H7 (cell line): ENCODE results near the gene VMO1. TPM values are rescaled to one million over a fixed set of nuclear protein-coding genes. Genes with fewer than 3 reads are reported as not detected.

Source experiments
- DNase-seq: peaks from one replicate; pipeline ENCODE4 v3.0.0; 2012
- H3K27me3 ChIP-seq: 2 replicates; pipeline ENCODE4 v1.6.0; 2011; ENCODE audit warnings: mild to moderate bottlenecking, low read length; ENCODE audit not compliant: control insufficient read depth, insufficient read depth
- H3K36me3 ChIP-seq: replicated peaks from 2 replicates; pipeline ENCODE4 v1.5.1; 2011; ENCODE audit warnings: low read length; ENCODE audit not compliant: control insufficient read depth, insufficient read depth
- H3K4me3 ChIP-seq: 2 replicates; pipeline ENCODE4 v1.5.1; 2011; ENCODE audit warnings: low read depth, mild to moderate bottlenecking, control low read depth, low read length, moderate library complexity; ENCODE audit not compliant: insufficient read depth
- total RNA-seq: library from RNA; depleted of rRNA; stranded (reverse); fragments of >200 nt; shearing (Covaris generic); gene quantifications from 2 replicates; pipeline ENCODE4 v1.2.3, GENCODE V29; 2014

VMO1 gene
- total RNA-seq, 1 experiment from 2014 or later, result not detected

- peaks cover 33% of the 10 kb centered on the region for H3K27me3 ChIP-seq
- H3K4me3 ChIP-seq, result no peak overlapping the region
- no peaks in the 10 kb centered on the region for H3K36me3 ChIP-seq
- DNase-seq, result peak; percentile 55
These were observed 352 bp upstream of the VMO1 start for GRCh38 chr17:4786516-4786915.

- Histone ChIP-seq H3K36me3 (no peaks in the 10 kb centered on the region), H3K4me3 (no peak overlapping the region), H3K27me3 (peaks cover 26% of the 10 kb centered on the region)
- DNase-seq, result peak; percentile 56
These were observed 656 bp downstream of the VMO1 start for GRCh38 chr17:4785311-4786105.

DNA sequence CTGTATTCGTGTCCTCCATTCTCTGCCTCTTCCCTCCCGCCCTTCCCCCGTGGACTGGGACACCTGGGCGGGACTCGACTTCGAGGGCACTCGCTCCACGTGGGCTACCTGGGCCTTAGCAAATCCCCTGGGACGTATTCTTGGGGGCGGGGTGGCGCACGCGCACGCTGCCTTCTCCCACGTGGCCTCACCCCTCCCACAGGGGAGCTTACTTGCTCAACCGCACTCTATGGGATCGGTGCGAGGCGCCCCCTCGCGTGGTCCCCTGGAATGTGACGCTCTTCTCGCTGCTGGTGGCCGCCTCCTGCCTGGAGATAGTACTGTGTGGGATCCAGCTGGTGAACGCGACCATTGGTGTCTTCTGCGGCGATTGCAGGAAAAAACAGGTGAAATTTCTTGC is 3.5 kb downstream of the VMO1 start:
- DNase-seq, result peak; percentile 71
- Histone ChIP-seq H3K36me3 (no peaks in the 10 kb centered on the region), H3K4me3 (no peak overlapping the region), H3K27me3 (peaks cover 2% of the 10 kb centered on the region; the same call in 1 of the 2 replicates)

DNA sequence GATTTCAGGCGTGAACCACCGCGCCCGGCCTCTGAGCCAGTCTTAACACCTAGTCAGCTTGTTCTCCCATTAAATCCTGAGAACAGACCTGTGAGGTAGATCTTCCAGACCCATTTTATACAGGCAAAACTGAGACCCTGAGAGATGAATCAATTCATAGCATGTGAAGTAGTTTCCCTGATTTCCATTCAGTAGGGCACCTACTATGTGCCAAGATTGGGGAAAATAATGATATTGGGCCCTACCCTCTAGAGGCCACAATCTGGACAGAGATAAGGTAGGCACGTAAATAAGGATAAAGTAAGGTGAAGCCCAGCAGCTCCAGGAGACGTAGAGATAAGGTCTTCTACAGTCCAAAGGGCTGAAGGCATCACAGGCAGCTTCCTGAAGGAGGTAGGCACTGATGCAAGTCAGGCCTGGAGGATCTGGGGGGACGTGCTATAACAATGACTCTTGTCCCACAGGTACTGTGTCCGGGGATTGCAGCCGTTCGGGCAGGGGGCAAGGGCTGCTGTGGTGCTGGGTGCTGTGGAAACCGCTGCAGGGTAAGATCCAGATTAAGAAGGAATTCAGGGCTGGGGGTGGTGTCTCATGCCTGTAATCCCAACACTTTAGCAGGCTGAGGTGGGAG is 5.7 kb downstream of the VMO1 start:
- Histone ChIP-seq H3K4me3 (no peak overlapping the region), H3K27me3 (peaks cover 2% of the 10 kb centered on the region; the same call in 1 of the 2 replicates), H3K36me3 (no peaks in the 10 kb centered on the region)
- no peak for DNase-seq

DNA sequence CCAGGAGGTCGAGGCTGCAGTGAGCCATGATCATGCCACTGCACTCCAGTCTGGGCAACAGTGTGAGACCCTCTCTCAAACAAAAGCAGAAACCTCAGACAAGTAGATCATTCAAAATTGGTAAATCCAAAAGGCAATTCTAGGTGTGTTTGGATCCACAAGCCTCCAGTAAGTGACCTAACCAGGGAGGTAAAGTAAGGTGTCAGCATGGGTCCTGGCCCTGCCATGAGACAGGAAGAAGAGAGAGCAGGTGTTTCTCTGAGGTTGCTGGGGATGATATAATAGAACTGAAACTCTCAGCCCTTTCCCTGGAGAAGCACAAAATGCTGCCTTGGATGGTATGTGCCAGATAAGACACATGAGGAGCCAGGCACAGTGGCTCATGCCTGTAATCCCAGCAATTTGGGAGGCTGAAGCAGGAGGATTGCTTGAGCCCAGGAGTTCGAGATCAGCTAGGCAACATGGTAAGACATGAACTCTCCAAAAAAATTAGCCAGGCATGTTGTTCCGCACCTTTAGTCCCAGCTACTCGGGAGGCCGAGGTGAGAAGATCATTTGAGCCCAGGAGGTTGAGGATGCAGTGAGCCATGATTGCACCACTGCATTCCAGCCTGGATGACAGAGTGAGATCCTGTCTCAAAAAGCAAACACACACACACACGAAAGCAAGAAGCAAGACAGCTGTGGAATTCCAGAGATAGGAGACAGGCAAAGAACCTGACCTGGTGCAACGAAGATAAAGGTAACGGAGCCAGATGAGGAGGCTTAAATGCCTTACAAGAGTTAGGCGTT is 8.0 kb downstream of the VMO1 start:
- Histone ChIP-seq H3K36me3 (no peaks in the 10 kb centered on the region), H3K27me3 (peaks cover 2% of the 10 kb centered on the region; the same call in 1 of the 2 replicates), H3K4me3 (no peak overlapping the region)
- DNase-seq, result no peak

GRCh38 chr17:4772235-4772613 is 13.9 kb downstream of the VMO1 start:
- Histone ChIP-seq H3K27me3 (no peaks in the 10 kb centered on the region; the same call in 1 of the 2 replicates), H3K4me3 (no peak overlapping the region)

GRCh38 chr17:4771519-4772234 is 14.5 kb downstream of the VMO1 start, which contains the start of gene TM4SF5:
Gene TM4SF5 (plus strand): TSS chr17:4771886. CDS start chr17:4771923, 37 bp downstream.
- Histone ChIP-seq H3K27me3 (no peaks in the 10 kb centered on the region; the same call in 1 of the 2 replicates), H3K36me3 (no peaks in the 10 kb centered on the region), H3K4me3 (no peak within 1 kb of the TSS)
- DNase-seq, result peak; percentile 22

More at GRCh38 chr17:4772235-4772613, 13.9 kb downstream of the VMO1 start:
- peak; percentile 26 for DNase-seq
- no peaks in the 10 kb centered on the region for H3K36me3 ChIP-seq

DNA sequence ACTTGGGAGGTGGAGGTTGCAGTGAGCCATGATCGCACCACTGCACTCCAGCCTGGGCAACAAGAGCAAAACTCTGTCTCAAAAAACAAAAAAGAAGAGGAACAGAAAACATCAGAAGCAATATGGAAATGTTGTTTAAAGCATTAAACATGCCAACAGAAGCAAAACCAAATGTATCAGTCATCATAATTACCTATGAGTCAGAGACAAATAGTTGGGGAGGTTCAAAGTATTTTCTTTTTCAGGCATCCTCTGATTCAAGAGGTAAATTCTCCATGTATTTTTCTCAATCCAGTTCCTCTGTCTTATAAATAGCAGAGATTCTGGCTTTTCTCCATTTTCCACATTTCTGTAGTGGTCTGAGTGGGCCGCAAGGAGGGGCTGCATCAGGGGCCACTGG is 16.5 kb downstream of the VMO1 start:
- DNase-seq, result no peak
- Histone ChIP-seq H3K36me3 (no peaks in the 10 kb centered on the region), H3K27me3 (no peaks in the 10 kb centered on the region; the same call in 1 of the 2 replicates), H3K4me3 (no peak overlapping the region)

- H3K27me3 ChIP-seq, result no peaks in the 10 kb centered on the region; the same call in 1 of the 2 replicates
These were observed 17.9 kb downstream of the VMO1 start for GRCh38 chr17:4768298-4768697.

GRCh38 chr17:4766723-4767122 is 19.4 kb downstream of the VMO1 start:
- Histone ChIP-seq H3K27me3 (no peaks in the 10 kb centered on the region), H3K36me3 (no peaks in the 10 kb centered on the region), H3K4me3 (no peak overlapping the region)
- DNase-seq, result no peak

More at GRCh38 chr17:4768298-4768697, 17.9 kb downstream of the VMO1 start:
- DNase-seq, result no peak
- Histone ChIP-seq H3K4me3 (no peak overlapping the region), H3K36me3 (no peaks in the 10 kb centered on the region)

- Histone ChIP-seq H3K36me3 (no peaks in the 10 kb centered on the region), H3K4me3 (no peak overlapping the region), H3K27me3 (no peaks in the 10 kb centered on the region)
- no peak for DNase-seq
These were observed 20.0 kb downstream of the VMO1 start for GRCh38 chr17:4766201-4766600.

DNA sequence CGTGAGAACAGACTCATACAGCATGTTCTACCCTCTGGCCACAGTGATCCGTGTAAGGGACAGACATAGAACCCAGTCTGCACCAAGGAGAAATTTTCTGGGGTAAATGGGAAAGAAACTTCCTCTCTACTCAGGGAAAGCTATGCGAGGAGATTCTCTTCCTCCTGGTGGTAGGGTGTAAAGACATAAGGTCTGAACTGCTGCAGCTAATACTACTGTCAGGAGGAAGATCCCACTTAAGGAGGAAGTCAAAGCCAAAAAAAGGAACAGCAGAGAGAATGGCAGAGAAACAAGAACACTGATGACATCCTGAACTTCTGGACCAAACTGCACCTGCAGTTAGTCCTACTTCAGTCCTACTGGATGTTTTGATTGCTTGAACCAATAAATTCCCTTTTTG is 21.6 kb downstream of the VMO1 start:
- Histone ChIP-seq H3K36me3 (no peaks in the 10 kb centered on the region), H3K27me3 (no peaks in the 10 kb centered on the region), H3K4me3 (no peak overlapping the region)
- DNase-seq, result no peak

DNA sequence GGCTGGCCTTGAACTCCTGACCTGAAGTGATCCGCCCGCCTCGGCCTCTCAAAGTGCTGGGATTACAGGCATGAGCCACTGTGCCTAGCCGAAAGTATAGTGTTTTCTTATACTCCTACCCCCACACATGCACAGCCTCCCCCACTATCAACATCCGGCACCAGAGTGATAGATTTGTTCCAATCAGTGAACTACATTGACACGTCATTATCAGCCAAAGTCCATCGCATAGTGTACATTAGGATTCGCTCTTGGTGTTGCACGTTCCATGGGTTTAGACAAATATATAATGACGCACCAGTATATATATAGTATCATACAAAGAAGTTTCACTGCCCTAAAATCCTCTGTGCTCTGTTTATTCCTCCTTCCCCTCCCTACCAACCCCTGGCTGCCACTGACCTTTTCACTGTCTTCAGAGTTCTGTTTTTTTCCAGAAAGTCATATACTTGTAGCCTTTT is 26.4 kb downstream of the VMO1 start:
- no peak for DNase-seq
- no peak overlapping the region for H3K4me3 ChIP-seq
- no peaks in the 10 kb centered on the region for H3K27me3 ChIP-seq
- H3K36me3 ChIP-seq, result no peaks in the 10 kb centered on the region

DNA sequence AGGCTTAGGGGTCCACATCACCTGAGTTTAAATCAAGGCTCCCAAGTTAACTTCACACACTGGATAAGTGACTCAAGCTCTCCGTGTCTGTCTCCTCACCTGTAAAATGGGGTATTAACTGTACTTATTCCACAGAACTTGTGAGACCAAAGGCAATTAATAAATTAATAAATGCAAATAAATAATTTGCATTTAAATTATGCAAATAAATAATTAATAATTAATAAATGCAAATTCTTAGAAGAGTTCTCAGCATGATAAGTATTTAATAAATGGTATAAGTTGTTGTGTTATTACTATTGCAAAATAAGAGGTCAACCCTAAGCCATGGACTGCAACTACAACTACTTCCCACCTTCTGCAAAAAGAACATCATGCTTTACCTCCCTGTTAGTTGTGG is 32.8 kb downstream of the VMO1 start:
- Histone ChIP-seq H3K36me3 (no peaks in the 10 kb centered on the region), H3K27me3 (no peaks in the 10 kb centered on the region; the same call in 1 of the 2 replicates), H3K4me3 (no peak overlapping the region)
- no peak for DNase-seq
